IgD-negative memory B cell (primary cell): ENCODE results near the gene PRKCA. TPM values are rescaled to one million over a fixed set of nuclear protein-coding genes. Genes with fewer than 3 reads are reported as not detected.
"Not testable (repeated sequence)": the region's sequence is repeated elsewhere in the genome, so short reads cannot be mapped to it uniquely, and the experiment has no call there.

ENCODE experiments used
- H3K27ac Mint-ChIP-seq, 3 donors: one replicate each; pipeline ENCODE4 v1.8.0; 2020 to 2022; ENCODE audit warnings: mild to moderate bottlenecking in 3 of 3, mixed read lengths in 3 of 3, moderate library complexity in 1 of 3
- H3K27me3 Mint-ChIP-seq: one replicate; pipeline ENCODE4 v1.8.0; 2021; ENCODE audit warnings: mixed read lengths
- H3K36me3 Mint-ChIP-seq: one replicate; pipeline ENCODE4 v1.8.0; 2020; ENCODE audit warnings: mild to moderate bottlenecking, mixed read lengths
- H3K4me1 Mint-ChIP-seq, 3 donors: one replicate each; pipeline ENCODE4 v1.8.0; 2020 to 2022; ENCODE audit warnings: mixed read lengths in 3 of 3, mild to moderate bottlenecking in 1 of 3
- H3K4me3 Mint-ChIP-seq, 4 donors: one replicate each; pipeline ENCODE4 v1.8.0; 2020 to 2022; ENCODE audit warnings: mild to moderate bottlenecking in 4 of 4, mixed read lengths in 4 of 4, moderate library complexity in 3 of 4
- H3K9me3 Mint-ChIP-seq, 3 donors: one replicate each; pipeline ENCODE4 v1.8.0; 2020 to 2021; ENCODE audit warnings: mixed read lengths in 3 of 3, mild to moderate bottlenecking in 1 of 3
- polyA plus RNA-seq: library from polyadenylated mRNA; unstranded; fragments of 300-500 nt; fragmentation: Illumina TruSeq; gene quantifications from one replicate; pipeline ENCODE4 v1.2.3, GENCODE V29; 2021

The PRKCA gene
- polyA plus RNA-seq, 1 donor from 2014 or later: 0.14 TPM

GRCh38 chr17:66348584-66349165, 46.3 kb downstream of the PRKCA start:
- H3K27me3 Mint-ChIP-seq: no peaks in the 10 kb centered on the region
- no peaks in the 10 kb centered on the region for H3K4me1 Mint-ChIP-seq
- H3K9me3 Mint-ChIP-seq: no peaks in the 10 kb centered on the region
- H3K27ac Mint-ChIP-seq: no peak overlapping the region
- H3K4me3 Mint-ChIP-seq: no peak overlapping the region
- no peaks in the 10 kb centered on the region for H3K36me3 Mint-ChIP-seq

GRCh38 chr17:66349521-66350254, 47.3 kb downstream of the PRKCA start:
- H3K4me3 Mint-ChIP-seq: no peak overlapping the region
- H3K36me3 Mint-ChIP-seq: no peaks in the 10 kb centered on the region
- no peaks in the 10 kb centered on the region for H3K4me1 Mint-ChIP-seq
- H3K9me3 Mint-ChIP-seq: no peaks in the 10 kb centered on the region
- no peak overlapping the region for H3K27ac Mint-ChIP-seq
- no peaks in the 10 kb centered on the region for H3K27me3 Mint-ChIP-seq

- not testable (repeated sequence) for H3K36me3 Mint-ChIP-seq, H3K4me3 Mint-ChIP-seq, H3K9me3 Mint-ChIP-seq, H3K27ac Mint-ChIP-seq, H3K4me1 Mint-ChIP-seq, H3K27me3 Mint-ChIP-seq
Observed at GRCh38 chr17:66350576-66350975, 48.2 kb downstream of the PRKCA start.

- no peaks in the 10 kb centered on the region for H3K36me3 Mint-ChIP-seq
- no peaks in the 10 kb centered on the region for H3K9me3 Mint-ChIP-seq
- H3K27me3 Mint-ChIP-seq: no peaks in the 10 kb centered on the region
- no peak overlapping the region for H3K4me3 Mint-ChIP-seq
- H3K4me1 Mint-ChIP-seq: no peaks in the 10 kb centered on the region
- H3K27ac Mint-ChIP-seq: no peak overlapping the region
Observed at GRCh38 chr17:66351033-66351432, 48.6 kb downstream of the PRKCA start.

GRCh38 chr17:66351701-66352100, 49.3 kb downstream of the PRKCA start:
- no peak overlapping the region for H3K27ac Mint-ChIP-seq
- H3K36me3 Mint-ChIP-seq: no peaks in the 10 kb centered on the region
- H3K4me3 Mint-ChIP-seq: no peak overlapping the region
- no peaks in the 10 kb centered on the region for H3K27me3 Mint-ChIP-seq
- no peaks in the 10 kb centered on the region for H3K9me3 Mint-ChIP-seq
- no peaks in the 10 kb centered on the region for H3K4me1 Mint-ChIP-seq

GRCh38 chr17:66353937-66354401, 51.6 kb downstream of the PRKCA start:
- Mint-ChIP-seq H3K27me3 (peaks cover 3% of the 10 kb centered on the region), H3K27ac (no peak overlapping the region), H3K4me1 (no peaks in the 10 kb centered on the region), H3K9me3 (no peaks in the 10 kb centered on the region), H3K36me3 (no peaks in the 10 kb centered on the region), H3K4me3 (no peak overlapping the region)

GRCh38 chr17:66354472-66354871, 52.1 kb downstream of the PRKCA start:
- H3K4me3 Mint-ChIP-seq: no peak overlapping the region
- peaks cover 3% of the 10 kb centered on the region for H3K27me3 Mint-ChIP-seq
- no peaks in the 10 kb centered on the region for H3K4me1 Mint-ChIP-seq
- H3K27ac Mint-ChIP-seq: no peak overlapping the region
- no peaks in the 10 kb centered on the region for H3K9me3 Mint-ChIP-seq
- H3K36me3 Mint-ChIP-seq: no peaks in the 10 kb centered on the region

GRCh38 chr17:66354981-66355380, 52.6 kb downstream of the PRKCA start:
- H3K9me3 Mint-ChIP-seq: no peaks in the 10 kb centered on the region
- peaks cover 3% of the 10 kb centered on the region for H3K27me3 Mint-ChIP-seq
- no peak overlapping the region for H3K4me3 Mint-ChIP-seq
- no peaks in the 10 kb centered on the region for H3K4me1 Mint-ChIP-seq
- H3K27ac Mint-ChIP-seq: no peak overlapping the region
- no peaks in the 10 kb centered on the region for H3K36me3 Mint-ChIP-seq

- H3K27me3 Mint-ChIP-seq: peaks cover 3% of the 10 kb centered on the region
- H3K4me3 Mint-ChIP-seq: no peak overlapping the region
- H3K4me1 Mint-ChIP-seq: no peaks in the 10 kb centered on the region
- no peaks in the 10 kb centered on the region for H3K36me3 Mint-ChIP-seq
- H3K9me3 Mint-ChIP-seq: no peaks in the 10 kb centered on the region
- no peak overlapping the region for H3K27ac Mint-ChIP-seq
Observed at GRCh38 chr17:66355510-66355909, 53.1 kb downstream of the PRKCA start.

GRCh38 chr17:66357037-66357436, 54.6 kb downstream of the PRKCA start:
- Mint-ChIP-seq H3K27ac (no peak overlapping the region), H3K4me3 (no peak overlapping the region), H3K4me1 (no peaks in the 10 kb centered on the region), H3K9me3 (peaks cover 0 to 2% (median 0%) of the 10 kb centered on the region in 3 donors), H3K36me3 (no peaks in the 10 kb centered on the region), H3K27me3 (peaks cover 3% of the 10 kb centered on the region)

- H3K9me3 Mint-ChIP-seq: peaks cover 0 to 2% (median 0%) of the 10 kb centered on the region in 3 donors
- H3K27me3 Mint-ChIP-seq: peaks cover 4% of the 10 kb centered on the region
- H3K4me3 Mint-ChIP-seq: no peak overlapping the region
- peaks cover 0 to 1% (median 0%) of the 10 kb centered on the region in 3 donors for H3K4me1 Mint-ChIP-seq
- H3K27ac Mint-ChIP-seq: no peak overlapping the region
- H3K36me3 Mint-ChIP-seq: no peaks in the 10 kb centered on the region
Observed at GRCh38 chr17:66359351-66359750, 56.9 kb downstream of the PRKCA start.

- H3K27me3 Mint-ChIP-seq, H3K36me3 Mint-ChIP-seq, H3K4me3 Mint-ChIP-seq, H3K9me3 Mint-ChIP-seq, H3K4me1 Mint-ChIP-seq, H3K27ac Mint-ChIP-seq: not testable (repeated sequence)
Observed at GRCh38 chr17:66360961-66361565, 58.6 kb downstream of the PRKCA start.

GRCh38 chr17:66364508-66364907, 62.1 kb downstream of the PRKCA start:
- Mint-ChIP-seq H3K36me3 (no peaks in the 10 kb centered on the region), H3K27me3 (peaks cover 1% of the 10 kb centered on the region), H3K4me3 (peak overlapping the region in 2 of 4 donors; percentile 9 to 47), H3K9me3 (peaks cover 0 to 2% (median 0%) of the 10 kb centered on the region in 3 donors), H3K27ac (peak overlapping the region in 1 of 3 donors; percentile 4), H3K4me1 (peaks cover 0 to 9% (median 5%) of the 10 kb centered on the region in 3 donors)

GRCh38 chr17:66364990-66365490, 62.6 kb downstream of the PRKCA start:
- no peaks in the 10 kb centered on the region for H3K36me3 Mint-ChIP-seq
- H3K27me3 Mint-ChIP-seq: peaks cover 1% of the 10 kb centered on the region
- H3K9me3 Mint-ChIP-seq: peaks cover 0 to 2% (median 0%) of the 10 kb centered on the region in 3 donors
- H3K27ac Mint-ChIP-seq: peak overlapping the region in 1 of 3 donors; percentile 33
- H3K4me1 Mint-ChIP-seq: peaks cover 0 to 9% (median 5%) of the 10 kb centered on the region in 3 donors
- H3K4me3 Mint-ChIP-seq: no peak overlapping the region

GRCh38 chr17:66365903-66366302, 63.5 kb downstream of the PRKCA start:
- Mint-ChIP-seq H3K27ac (no peak overlapping the region), H3K9me3 (peaks cover 0 to 2% (median 0%) of the 10 kb centered on the region in 3 donors), H3K36me3 (no peaks in the 10 kb centered on the region), H3K27me3 (peaks cover 1% of the 10 kb centered on the region), H3K4me1 (peaks cover 0 to 9% (median 5%) of the 10 kb centered on the region in 3 donors), H3K4me3 (no peak overlapping the region)
